ENCODE measurements around the gene DNM3. TPM values are rescaled to one million over a fixed set of nuclear protein-coding genes. Genes with fewer than 3 reads are reported as not detected.

The DNM3 gene
- total RNA-seq, 1 experiment from 2014 or later = 0.11 TPM

DNA sequence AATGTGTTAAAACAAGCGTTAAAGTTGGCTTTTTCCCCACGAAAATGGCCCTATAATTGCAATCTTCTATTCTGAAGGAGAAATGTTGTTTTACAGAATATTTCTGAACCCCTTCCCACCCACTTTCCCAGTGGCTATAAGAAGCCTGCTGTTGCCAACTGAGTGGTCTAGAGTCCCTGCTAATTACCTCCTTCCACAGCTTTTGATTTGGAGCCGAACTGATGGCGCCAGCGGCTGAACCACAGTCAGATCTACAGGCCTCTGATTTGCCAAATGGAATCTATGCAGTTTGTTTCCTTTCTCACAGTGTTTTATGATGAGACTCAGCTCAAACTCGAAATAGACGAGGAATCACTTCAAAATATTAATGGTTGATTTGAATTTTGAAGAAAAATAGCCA is 503.1 kb downstream of the DNM3 start:
- Histone ChIP-seq H3K36me3 (ENCODE audit: control insufficient read depth, insufficient read depth, low read length) (no peaks in the 10 kb centered on the region), H3K27me3 (replicated peaks; ENCODE audit: control insufficient read depth, insufficient read depth, low read length) (no peaks in the 10 kb centered on the region), H3K9me3 (peaks cover 6% of the 10 kb centered on the region), H3K4me3 (ENCODE audit: low read depth, low read length) (no peak overlapping the region), H3K4me1 (no peaks in the 10 kb centered on the region)
- POLR2A ChIA-PET = no interaction called here
- Mint-ChIP-seq H3K36me3 (ENCODE audit: insufficient read depth, unreplicated experiment) (no peaks in the 10 kb centered on the region), H3K4me1 (ENCODE audit: low read depth, unreplicated experiment) (no peaks in the 10 kb centered on the region), H3K27me3 (ENCODE audit: insufficient read depth, unreplicated experiment) (no peaks in the 10 kb centered on the region), H3K9me3 (ENCODE audit: unreplicated experiment) (peaks cover 28% of the 10 kb centered on the region), H3K4me3 (ENCODE audit: unreplicated experiment) (no peak overlapping the region), H3K27ac (ENCODE audit: unreplicated experiment) (no peak overlapping the region)
- intact Hi-C loops (cut with micrococcal nuclease; ENCODE audit: unreplicated experiment) = no loop called here
- no peak for DNase-seq
- no TSS peak for BruUV-seq (replicated peaks)
- no peak for TF ChIP-seq CTCF (IDR thresholded peaks at IDR 0.05; ENCODE audit: insufficient read depth in 1 of 2, low read depth in 1 of 2, low read length in 1 of 2, severe bottlenecking in 1 of 2, unreplicated experiment in 1 of 2)
- CTCF ChIA-PET = no interaction called here

DNA sequence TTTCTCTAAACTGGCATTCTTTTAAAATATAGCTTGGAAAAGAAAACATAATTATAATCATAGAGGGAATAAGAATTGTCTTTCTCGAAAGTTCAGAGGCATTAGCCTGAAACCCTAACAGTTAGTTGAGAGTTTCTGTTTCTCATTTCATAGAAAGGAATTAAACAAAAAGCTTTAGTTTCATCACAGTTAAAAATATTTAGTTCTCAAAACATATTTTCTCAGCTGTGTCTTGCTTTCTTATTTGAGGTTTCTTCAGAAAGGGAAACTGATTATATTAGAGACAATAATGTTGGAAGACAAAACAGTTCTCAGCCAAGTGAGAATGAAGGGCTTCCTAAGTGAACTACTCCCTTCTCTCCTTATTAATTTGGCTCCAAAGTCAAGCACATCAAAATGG is 503.8 kb downstream of the DNM3 start:
- Histone ChIP-seq H3K36me3 (ENCODE audit: control insufficient read depth, insufficient read depth, low read length) (no peaks in the 10 kb centered on the region), H3K27me3 (replicated peaks; ENCODE audit: control insufficient read depth, insufficient read depth, low read length) (no peaks in the 10 kb centered on the region), H3K4me1 (no peaks in the 10 kb centered on the region), H3K4me3 (ENCODE audit: low read depth, low read length) (no peak overlapping the region), H3K9me3 (peaks cover 6% of the 10 kb centered on the region)
- TF ChIP-seq CTCF (IDR thresholded peaks at IDR 0.05; ENCODE audit: insufficient read depth in 1 of 2, low read depth in 1 of 2, low read length in 1 of 2, severe bottlenecking in 1 of 2, unreplicated experiment in 1 of 2) = no peak
- Mint-ChIP-seq H3K4me1 (ENCODE audit: low read depth, unreplicated experiment) (no peaks in the 10 kb centered on the region), H3K4me3 (ENCODE audit: unreplicated experiment) (no peak overlapping the region), H3K27me3 (ENCODE audit: insufficient read depth, unreplicated experiment) (no peaks in the 10 kb centered on the region), H3K27ac (ENCODE audit: unreplicated experiment) (no peak overlapping the region), H3K36me3 (ENCODE audit: insufficient read depth, unreplicated experiment) (no peaks in the 10 kb centered on the region), H3K9me3 (ENCODE audit: unreplicated experiment) (peaks cover 28% of the 10 kb centered on the region)
- intact Hi-C loops (cut with micrococcal nuclease; ENCODE audit: unreplicated experiment) = no loop called here
- BruUV-seq (replicated peaks) = no TSS peak
- no peak for DNase-seq
- ChIA-PET CTCF (no interaction called here), POLR2A (no interaction called here)

DNA sequence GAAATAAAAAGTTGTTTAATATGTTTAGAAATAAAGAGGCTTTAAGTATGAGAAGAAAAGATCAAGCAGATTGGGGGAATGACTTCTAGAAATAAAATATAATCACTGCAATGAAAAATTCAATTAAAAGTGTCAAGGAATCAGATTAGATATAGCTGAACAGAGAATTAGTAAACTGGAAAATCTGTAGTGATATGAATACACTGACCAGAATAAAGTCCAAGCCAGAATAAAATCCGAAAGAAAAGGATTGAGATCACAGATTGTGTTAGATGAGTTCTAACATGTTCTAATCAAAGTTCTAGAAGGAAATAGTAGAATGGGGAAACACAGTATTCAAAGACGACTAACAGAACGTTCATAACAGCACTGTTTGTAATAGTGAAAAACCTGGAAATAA is 506.1 kb downstream of the DNM3 start:
- H3K4me3 Mint-ChIP-seq (ENCODE audit: unreplicated experiment) = no peak overlapping the region
- H3K9me3 ChIP-seq = peaks cover 6% of the 10 kb centered on the region
- ChIA-PET CTCF (no interaction called here), POLR2A (no interaction called here)
- no peaks in the 10 kb centered on the region for H3K4me1 ChIP-seq
- no peak overlapping the region for H3K27ac Mint-ChIP-seq (ENCODE audit: unreplicated experiment)
- no peaks in the 10 kb centered on the region for H3K36me3 Mint-ChIP-seq (ENCODE audit: insufficient read depth, unreplicated experiment)
- BruUV-seq (replicated peaks) = no TSS peak
- no peaks in the 10 kb centered on the region for H3K4me1 Mint-ChIP-seq (ENCODE audit: low read depth, unreplicated experiment)
- intact Hi-C loops (cut with micrococcal nuclease; ENCODE audit: unreplicated experiment) = no loop called here
- H3K27me3 Mint-ChIP-seq (ENCODE audit: insufficient read depth, unreplicated experiment) = no peaks in the 10 kb centered on the region
- H3K4me3 ChIP-seq (ENCODE audit: low read depth, low read length) = no peak overlapping the region
- no peak for DNase-seq
- H3K9me3 Mint-ChIP-seq (ENCODE audit: unreplicated experiment) = peaks cover 28% of the 10 kb centered on the region
- TF ChIP-seq CTCF (IDR thresholded peaks at IDR 0.05; ENCODE audit: insufficient read depth in 1 of 2, low read depth in 1 of 2, low read length in 1 of 2, severe bottlenecking in 1 of 2, unreplicated experiment in 1 of 2) = no peak
- no peaks in the 10 kb centered on the region for H3K36me3 ChIP-seq (ENCODE audit: control insufficient read depth, insufficient read depth, low read length)
- H3K27me3 ChIP-seq (replicated peaks; ENCODE audit: control insufficient read depth, insufficient read depth, low read length) = no peaks in the 10 kb centered on the region

Measured in Caco-2 (cell line).